ENCODE measurements around the gene VAPB.

VAPB gene

DNA sequence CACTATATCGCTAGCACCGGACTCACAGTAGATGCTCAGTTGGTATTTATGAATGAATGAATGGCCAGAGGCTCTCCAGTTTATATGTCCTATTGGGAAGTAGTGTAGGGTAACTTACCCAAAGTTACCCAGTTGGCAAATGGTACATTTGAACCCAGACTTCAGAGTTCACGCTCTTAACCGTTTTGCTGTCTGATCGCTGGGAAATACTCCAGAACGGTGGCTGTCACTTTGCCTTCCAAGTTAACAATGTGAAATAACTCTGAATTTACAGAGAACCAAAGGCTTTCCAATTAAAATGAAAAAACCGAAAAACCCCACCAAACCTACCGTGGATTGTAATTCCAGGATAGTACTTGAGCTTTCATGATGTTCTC is 1.6 kb downstream of the VAPB start:
- TF ChIP-seq GATA1 (IDR thresholded peaks at IDR 0.05; ENCODE audit: low read depth, low read length) = no peak
- no peak for TF ChIP-seq POLR2A (IDR thresholded peaks at IDR 0.05; ENCODE audit: low read length)
- DNase-seq = no peak

GRCh38 chr20:58392286-58392685 is 3.3 kb downstream of the VAPB start:
- TF ChIP-seq GATA1 (IDR thresholded peaks at IDR 0.05; ENCODE audit: low read depth, low read length) = no peak
- no peak for TF ChIP-seq POLR2A (IDR thresholded peaks at IDR 0.05; ENCODE audit: low read length)
- DNase-seq = no peak

DNA sequence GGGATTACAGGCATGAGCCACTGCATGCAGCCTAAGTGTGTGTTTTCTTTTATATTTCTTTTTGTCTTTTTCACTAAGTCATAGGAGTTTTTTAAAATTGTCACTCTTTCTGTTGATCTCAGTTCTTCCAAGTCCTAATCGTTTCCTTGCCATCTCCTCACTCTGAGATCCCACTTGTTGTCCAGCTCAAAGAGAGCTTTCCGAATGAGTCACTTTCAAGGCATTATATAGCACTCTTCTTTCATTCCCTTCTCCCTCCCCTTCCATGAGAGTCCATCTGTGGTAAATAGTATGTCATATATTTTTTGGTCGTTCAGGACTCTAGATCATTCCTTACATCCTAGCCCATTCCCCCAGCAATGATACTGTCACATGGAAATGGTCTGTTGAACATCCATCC is 4.3 kb downstream of the VAPB start:
- no peak for DNase-seq
- TF ChIP-seq GATA1 (IDR thresholded peaks at IDR 0.05; ENCODE audit: low read depth, low read length) = no peak
- no peak for TF ChIP-seq POLR2A (IDR thresholded peaks at IDR 0.05; ENCODE audit: low read length)

GRCh38 chr20:58394801-58395200 is 5.8 kb downstream of the VAPB start:
- TF ChIP-seq POLR2A (IDR thresholded peaks at IDR 0.05; ENCODE audit: low read length) (no peak), GATA1 (IDR thresholded peaks at IDR 0.05; ENCODE audit: low read depth, low read length) (no peak)
- no peak for DNase-seq

- no peak for DNase-seq
- TF ChIP-seq POLR2A (IDR thresholded peaks at IDR 0.05; ENCODE audit: low read length) (no peak), GATA1 (IDR thresholded peaks at IDR 0.05; ENCODE audit: low read depth, low read length) (no peak)
Observed at GRCh38 chr20:58395604-58396003, 6.6 kb downstream of the VAPB start.

DNA sequence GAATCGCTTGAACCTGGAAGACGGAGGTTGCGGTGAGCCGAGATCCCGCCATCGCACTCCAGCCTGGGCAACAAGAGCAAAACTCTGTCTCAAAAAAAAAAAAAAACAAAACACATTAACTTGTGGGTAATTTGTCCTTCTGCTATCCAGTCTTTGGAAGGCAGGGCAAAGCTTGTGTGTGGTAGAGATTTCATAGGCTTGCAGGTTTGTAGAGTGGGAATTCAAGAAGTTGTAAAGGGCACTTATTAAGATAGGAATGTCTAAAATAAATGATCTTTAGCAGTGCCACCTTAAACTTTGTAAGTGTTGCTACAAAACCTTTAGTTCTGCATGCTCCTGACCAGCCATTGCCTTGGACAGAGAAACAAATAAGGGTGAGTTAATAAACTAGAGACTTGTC is 8.4 kb downstream of the VAPB start:
- DNase-seq = no peak
- TF ChIP-seq GATA1 (IDR thresholded peaks at IDR 0.05; ENCODE audit: low read depth, low read length) (no peak), POLR2A (IDR thresholded peaks at IDR 0.05; ENCODE audit: low read length) (no peak)

- TF ChIP-seq GATA1 (IDR thresholded peaks at IDR 0.05; ENCODE audit: low read depth, low read length) = no peak
- no peak for TF ChIP-seq POLR2A (IDR thresholded peaks at IDR 0.05; ENCODE audit: low read length)
- DNase-seq = no peak
Observed at GRCh38 chr20:58398254-58398653, 9.2 kb downstream of the VAPB start.

GRCh38 chr20:58399926-58400325 is 10.9 kb downstream of the VAPB start:
- no peak for TF ChIP-seq POLR2A (IDR thresholded peaks at IDR 0.05; ENCODE audit: low read length)
- no peak for TF ChIP-seq GATA1 (IDR thresholded peaks at IDR 0.05; ENCODE audit: low read depth, low read length)

GRCh38 chr20:58401162-58401561 is 12.1 kb downstream of the VAPB start:
- DNase-seq = no peak
- TF ChIP-seq GATA1 (IDR thresholded peaks at IDR 0.05; ENCODE audit: low read depth, low read length) (no peak), POLR2A (IDR thresholded peaks at IDR 0.05; ENCODE audit: low read length) (no peak)

More at GRCh38 chr20:58399926-58400325, 10.9 kb downstream of the VAPB start:
- DNase-seq = no peak

GRCh38 chr20:58402305-58402704 is 13.3 kb downstream of the VAPB start:
- TF ChIP-seq POLR2A (IDR thresholded peaks at IDR 0.05; ENCODE audit: low read length) = no peak
- TF ChIP-seq GATA1 (IDR thresholded peaks at IDR 0.05; ENCODE audit: low read depth, low read length) = no peak
- no peak for DNase-seq

DNA sequence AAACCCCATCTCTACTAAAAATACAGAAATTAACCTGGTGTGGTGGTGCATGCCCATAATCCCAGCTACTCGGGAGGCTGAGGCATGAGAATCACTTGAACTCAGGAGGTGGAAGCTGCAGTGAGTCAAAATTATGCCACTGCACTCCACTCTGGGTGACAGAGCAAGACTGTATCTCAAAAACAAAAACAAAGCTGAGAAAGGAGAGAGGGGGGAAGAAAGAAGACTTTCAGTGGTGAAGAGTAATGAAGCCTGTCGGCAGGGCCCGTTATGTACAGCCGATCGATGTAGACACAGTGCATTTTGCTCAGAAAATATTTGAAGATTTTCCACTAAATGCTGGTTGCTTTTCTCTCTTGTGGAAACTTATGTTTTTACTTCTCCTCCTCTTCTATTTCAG is 13.8 kb downstream of the VAPB start:
- DNase-seq = no peak
- TF ChIP-seq POLR2A (IDR thresholded peaks at IDR 0.05; ENCODE audit: low read length) (no peak), GATA1 (IDR thresholded peaks at IDR 0.05; ENCODE audit: low read depth, low read length) (no peak)

DNA sequence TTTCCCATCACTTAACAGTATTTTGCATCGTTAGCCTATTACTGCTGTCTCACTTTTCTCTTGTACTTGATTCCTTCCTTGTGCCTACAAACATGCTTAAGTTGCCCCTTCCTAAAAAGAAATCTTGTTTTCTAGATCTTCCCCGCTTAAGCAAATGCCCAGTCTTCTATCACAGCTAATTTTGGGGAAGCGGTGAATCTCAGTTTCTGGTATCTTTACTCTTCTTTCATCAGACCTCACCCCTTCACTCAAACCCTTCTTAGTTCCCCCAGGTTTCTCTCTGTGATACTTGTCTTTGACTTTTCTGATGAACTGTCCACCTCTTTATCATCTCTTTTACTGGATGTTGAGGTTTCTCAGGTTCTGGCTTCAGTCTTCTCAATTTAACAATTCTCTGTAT is 14.2 kb downstream of the VAPB start:
- TF ChIP-seq POLR2A (IDR thresholded peaks at IDR 0.05; ENCODE audit: low read length) (no peak), GATA1 (IDR thresholded peaks at IDR 0.05; ENCODE audit: low read depth, low read length) (no peak)
- DNase-seq = no peak

- no peak for DNase-seq
- TF ChIP-seq GATA1 (IDR thresholded peaks at IDR 0.05; ENCODE audit: low read depth, low read length) = no peak
- TF ChIP-seq POLR2A (IDR thresholded peaks at IDR 0.05; ENCODE audit: low read length) = no peak
Observed at GRCh38 chr20:58405504-58406291, 16.7 kb downstream of the VAPB start.

- DNase-seq = peak; percentile 13 to 15
- TF ChIP-seq POLR2A (IDR thresholded peaks at IDR 0.05; ENCODE audit: low read length) = no peak
- TF ChIP-seq GATA1 (IDR thresholded peaks at IDR 0.05; ENCODE audit: low read depth, low read length) = no peak
Observed at GRCh38 chr20:58406422-58407001, 17.5 kb downstream of the VAPB start.

Data from erythroblast (primary cell).